Hematopoietic multipotent progenitor cell treated with erythropoietin and hydrocortisone succinate and interleukin-3 and kit ligand, for 17 days (in vitro differentiated cells): ENCODE results near the gene ANKK1.

Experiments
- DNase-seq: peaks from one replicate; pipeline ENCODE4 v3.0.0-alpha.2; 2015; ENCODE audit warnings: low spot score

Gene ANKK1

GRCh38 chr11:113410414-113411135, 23.0 kb downstream of the ANKK1 start:
- DNase-seq, result no peak

GRCh38 chr11:113411536-113411935, 24.0 kb downstream of the ANKK1 start:
- no peak for DNase-seq

GRCh38 chr11:113412675-113413074, 25.1 kb downstream of the ANKK1 start:
- DNase-seq, result no peak

- DNase-seq, result no peak
These were observed 27.8 kb downstream of the ANKK1 start for GRCh38 chr11:113415343-113415742.

- DNase-seq, result no peak
These were observed 29.8 kb downstream of the ANKK1 start for GRCh38 chr11:113417428-113417827.

GRCh38 chr11:113419454-113420003, 31.9 kb downstream of the ANKK1 start:
- no peak for DNase-seq

GRCh38 chr11:113420808-113421207, 33.2 kb downstream of the ANKK1 start:
- DNase-seq, result no peak

- no peak for DNase-seq
These were observed 39.1 kb downstream of the ANKK1 start for GRCh38 chr11:113426686-113427085.

GRCh38 chr11:113431746-113432145, 44.2 kb downstream of the ANKK1 start:
- no peak for DNase-seq

- no peak for DNase-seq
These were observed 47.8 kb downstream of the ANKK1 start for GRCh38 chr11:113435190-113435968.

GRCh38 chr11:113436672-113437252, 49.2 kb downstream of the ANKK1 start:
- DNase-seq, result no peak

- no peak for DNase-seq
These were observed 53.2 kb downstream of the ANKK1 start for GRCh38 chr11:113440816-113441215.

GRCh38 chr11:113444502-113445123, 57.0 kb downstream of the ANKK1 start:
- DNase-seq, result no peak

GRCh38 chr11:113446112-113446511, 58.5 kb downstream of the ANKK1 start:
- DNase-seq, result no peak

GRCh38 chr11:113446938-113447337, 59.4 kb downstream of the ANKK1 start:
- no peak for DNase-seq

- DNase-seq, result no peak
These were observed 60.2 kb downstream of the ANKK1 start for GRCh38 chr11:113447621-113448315.

- no peak for DNase-seq
These were observed 60.7 kb downstream of the ANKK1 start for GRCh38 chr11:113448316-113448677.

- no peak for DNase-seq
These were observed 62.2 kb downstream of the ANKK1 start for GRCh38 chr11:113449743-113450142.
